A204.1 (cell line): ENCODE results near the gene C1orf56.

ENCODE experiments used
- FAIRE-seq: peaks from 2 replicates; lab custom pipeline; 2012; peaks lifted over from hg19 to GRCh38; lab: Jason Lieb, UNC

C1orf56 gene

DNA sequence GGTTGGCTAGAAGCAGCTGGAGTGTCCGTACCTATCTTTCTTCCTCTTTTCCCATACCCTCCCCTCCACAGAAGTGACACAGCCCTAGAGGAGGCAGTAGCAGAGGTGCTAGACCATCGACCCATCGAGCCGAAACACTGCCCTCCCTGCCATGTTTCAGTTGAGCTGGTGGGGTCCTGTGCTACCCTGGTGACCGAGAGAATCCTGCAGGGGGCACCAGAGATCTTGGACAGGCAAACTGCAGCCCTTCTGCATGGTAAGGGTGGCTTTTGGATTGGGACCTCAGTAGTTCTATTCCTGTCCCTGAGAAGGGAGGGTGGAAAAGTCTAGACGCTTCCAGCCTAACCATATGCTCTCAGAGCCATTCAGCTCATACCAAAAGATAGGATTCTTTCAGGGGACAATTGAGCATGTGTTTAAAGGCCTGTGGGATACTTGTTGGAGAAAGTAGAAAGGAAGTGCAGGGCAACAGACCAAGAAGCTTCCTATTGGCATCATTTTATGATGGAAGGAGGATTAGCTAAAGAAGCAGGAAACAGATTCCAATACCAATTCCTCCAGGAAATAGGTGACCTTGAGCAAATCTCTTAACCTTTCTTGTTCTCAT, 22.9 kb upstream of the C1orf56 start:
- no peak for FAIRE-seq

DNA sequence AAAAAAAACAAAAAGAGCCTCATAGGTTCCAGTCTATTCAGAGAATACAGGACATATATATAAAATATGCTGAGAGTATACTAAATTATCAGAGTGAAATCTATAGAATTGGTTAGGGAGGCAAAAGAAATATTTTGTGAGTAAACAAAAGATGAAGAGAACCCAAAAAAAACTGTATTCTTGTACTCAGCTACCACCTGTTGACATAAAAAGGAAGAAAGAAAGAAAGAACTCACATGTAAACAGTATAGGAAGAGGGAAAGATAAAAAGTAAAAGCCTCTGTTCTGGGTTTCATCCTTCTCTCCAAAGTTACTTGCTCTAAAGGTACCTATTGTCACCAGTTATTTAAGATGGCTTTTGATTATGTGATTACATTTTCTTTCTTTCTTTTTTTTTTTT, 21.1 kb upstream of the C1orf56 start:
- FAIRE-seq: no peak

GRCh38 chr1:151032164-151032563, 15.4 kb upstream of the C1orf56 start:
- no peak for FAIRE-seq

- FAIRE-seq: no peak
Measured at GRCh38 chr1:151035167-151035566, 12.4 kb upstream of the C1orf56 start.

DNA sequence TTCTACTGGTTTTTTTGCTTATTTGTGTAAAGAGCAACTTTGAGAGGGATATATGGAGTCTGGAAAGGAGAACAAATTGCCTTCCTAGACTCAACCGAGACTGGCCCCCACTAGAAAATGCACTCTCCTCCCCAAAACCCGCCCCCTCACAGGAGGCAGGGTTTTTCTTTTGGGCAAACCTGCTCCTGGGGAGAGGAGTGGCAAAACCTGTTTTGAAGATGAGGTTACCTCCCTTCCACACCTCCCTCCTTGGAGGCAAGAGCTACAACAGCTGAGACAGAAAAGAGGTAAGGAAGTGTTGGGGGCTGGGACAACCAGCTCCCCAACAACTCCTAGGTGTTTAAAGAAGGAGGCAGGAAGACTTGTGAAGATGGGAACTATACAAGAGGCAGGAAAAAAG, 11.2 kb upstream of the C1orf56 start, which contains the start of gene BNIPL:
TSS of gene BNIPL (plus strand) at position 231 of the 400 bp plus-strand sequence. CDS start at position 371, 140 bp downstream.
- FAIRE-seq: no peak

DNA sequence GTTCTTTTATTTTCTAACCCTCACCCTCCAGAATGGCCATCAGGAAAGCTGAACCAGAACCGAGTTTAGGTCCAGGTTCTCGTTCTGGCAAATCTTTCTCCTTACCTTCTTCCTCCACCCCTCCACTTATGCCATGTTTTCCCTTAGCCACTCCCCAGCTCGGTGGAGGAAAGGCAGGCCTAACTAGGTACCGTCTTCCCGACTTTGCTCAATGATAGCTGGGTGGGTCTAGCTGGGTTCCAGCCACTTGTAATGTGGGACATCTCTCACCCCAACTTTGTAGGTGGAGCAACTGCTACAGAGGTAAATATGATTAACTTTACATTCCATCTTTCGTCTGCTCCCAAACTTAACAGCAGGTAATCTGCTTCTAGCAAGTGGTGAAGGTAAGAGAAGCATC, 10.5 kb upstream of the C1orf56 start:
- FAIRE-seq: no peak

DNA sequence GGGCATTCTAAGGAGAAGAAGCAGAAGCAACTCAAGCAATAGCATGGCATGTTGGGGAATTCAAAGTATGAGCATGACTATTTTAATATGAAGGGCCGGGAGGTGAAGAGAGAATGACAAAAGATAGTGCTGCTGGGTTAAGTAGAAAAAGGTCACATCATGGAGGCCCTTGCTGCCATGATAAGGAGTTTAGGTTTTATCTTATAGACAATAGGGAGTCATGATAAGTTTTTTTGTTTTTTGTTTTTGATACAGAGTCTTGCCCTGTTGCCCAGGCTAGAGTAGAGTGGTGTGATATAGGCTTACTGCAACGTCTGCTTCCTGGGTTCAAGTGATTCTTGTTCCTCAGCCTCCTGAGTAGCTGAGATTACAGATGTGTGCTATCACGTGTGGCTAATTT, 8.0 kb upstream of the C1orf56 start:
- no peak for FAIRE-seq

GRCh38 chr1:151043163-151043562, 4.4 kb upstream of the C1orf56 start:
- FAIRE-seq: no peak

- no peak for FAIRE-seq
Measured at GRCh38 chr1:151047925-151048644, 534 bp downstream of the C1orf56 start.

DNA sequence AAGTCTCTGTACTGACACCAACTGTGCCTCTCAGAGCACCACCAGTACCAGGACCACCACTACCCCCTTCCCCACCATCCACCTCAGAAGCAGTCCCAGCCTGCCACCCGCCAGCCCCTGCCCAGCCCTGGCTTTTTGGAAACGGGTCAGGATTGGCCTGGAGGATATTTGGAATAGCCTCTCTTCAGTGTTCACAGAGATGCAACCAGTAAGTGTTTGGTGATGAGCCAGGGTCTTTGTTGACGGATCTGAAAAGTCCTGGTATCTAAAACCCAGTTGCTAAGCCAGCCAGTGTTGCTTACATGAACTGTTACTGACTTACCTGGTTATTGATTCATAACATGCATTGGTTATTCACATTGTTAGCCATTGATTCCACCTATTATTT, 1.1 kb downstream of the C1orf56 start:
- no peak for FAIRE-seq

DNA sequence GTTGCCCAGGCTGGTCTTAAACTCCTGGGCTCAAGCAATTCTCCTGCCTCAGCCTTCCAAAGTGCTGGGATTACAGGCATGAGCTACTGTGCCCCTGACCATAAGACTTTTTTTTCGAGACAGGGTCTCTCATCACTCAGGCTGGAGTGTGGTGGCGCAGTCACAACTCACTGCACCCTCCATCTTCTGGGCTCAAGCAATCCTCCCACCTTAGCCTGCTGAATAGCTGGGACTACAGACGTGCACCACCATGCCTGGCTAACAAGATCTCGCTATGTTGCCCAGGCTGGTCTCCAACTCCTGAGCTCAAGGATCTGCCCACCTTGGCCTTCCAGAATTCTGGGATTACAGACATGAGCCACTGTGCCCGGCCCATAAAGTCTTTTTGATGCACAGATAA, 1.9 kb downstream of the C1orf56 start:
- no peak for FAIRE-seq

DNA sequence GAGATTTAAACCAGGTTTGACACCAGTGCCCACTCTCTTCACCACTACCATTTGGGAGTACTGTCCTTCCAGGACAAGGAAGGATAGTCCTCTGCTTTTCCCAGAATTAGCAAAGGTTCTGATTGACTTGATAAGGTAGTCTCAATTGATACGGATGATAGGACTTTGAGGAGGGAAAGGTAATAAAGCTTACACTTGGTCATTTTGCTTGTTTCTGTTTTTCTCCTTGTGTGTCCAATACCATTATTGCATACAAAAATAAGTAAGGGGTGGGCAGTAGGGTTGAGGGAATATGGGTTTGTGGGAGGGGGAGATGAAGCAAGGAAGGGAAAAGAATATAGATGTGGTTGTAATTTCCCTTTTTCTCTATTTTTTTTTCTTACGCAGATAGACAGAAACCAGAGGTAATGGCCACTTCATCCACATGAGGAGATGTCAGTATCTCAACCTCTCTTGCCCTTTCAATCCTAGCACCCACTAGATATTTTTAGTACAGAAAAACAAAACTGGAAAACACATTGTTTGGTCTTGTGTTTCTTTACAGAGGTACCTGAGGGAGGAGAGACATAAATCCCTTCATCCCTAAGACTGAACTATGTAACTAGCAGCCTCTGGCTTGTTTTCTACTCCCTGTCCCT, 2.6 kb downstream of the C1orf56 start:
- FAIRE-seq: no peak

GRCh38 chr1:151051356-151052009, 3.9 kb downstream of the C1orf56 start:
- FAIRE-seq: no peak

DNA sequence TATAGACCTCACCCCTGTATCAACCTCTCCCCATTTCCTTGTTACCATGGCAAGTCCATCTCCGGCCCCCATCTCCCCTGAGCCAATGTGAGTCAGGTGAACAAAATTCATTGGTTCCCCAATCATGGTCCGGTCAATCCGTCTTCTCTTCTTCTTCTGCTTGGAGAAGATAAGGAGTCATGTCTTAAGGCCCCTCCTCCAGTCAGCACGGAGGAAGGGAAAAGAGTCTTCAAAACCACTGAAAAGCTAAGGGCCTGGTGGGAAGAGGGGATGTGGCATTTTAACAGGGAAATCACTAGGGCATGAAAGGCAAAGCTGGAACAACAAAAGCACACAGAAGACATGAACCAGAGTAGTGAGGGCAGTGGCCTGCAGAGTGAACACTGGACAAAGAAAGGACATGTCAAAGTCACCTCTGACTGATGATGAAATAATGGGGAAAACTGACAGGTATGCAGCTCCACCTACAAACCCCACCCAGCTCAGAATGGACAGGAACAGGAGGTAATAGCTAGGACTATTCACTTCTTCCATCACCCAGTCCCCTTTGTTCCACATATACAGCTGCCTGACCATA, 7.5 kb downstream of the C1orf56 start:
- FAIRE-seq: no peak

GRCh38 chr1:151055581-151055980, 8.0 kb downstream of the C1orf56 start:
- no peak for FAIRE-seq

DNA sequence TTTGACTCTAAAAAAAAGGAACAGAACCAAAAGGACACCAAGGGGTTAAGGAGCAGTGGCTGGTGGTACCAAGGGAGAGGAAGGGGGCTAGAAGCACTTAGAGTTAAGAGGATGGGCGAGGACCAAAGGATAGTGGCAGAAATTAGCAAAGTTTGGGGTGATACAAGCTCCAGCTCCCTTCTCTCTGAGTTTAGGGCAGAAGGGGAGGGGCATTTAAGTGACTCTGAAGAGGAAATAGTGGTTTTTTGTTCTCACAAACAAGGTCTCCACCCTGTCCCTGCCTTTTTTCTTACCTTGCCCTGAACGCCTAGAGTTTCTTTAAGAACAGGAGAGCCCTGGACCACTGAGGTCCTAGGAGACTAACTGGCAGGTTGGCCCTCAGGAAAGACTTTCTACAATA, 8.6 kb downstream of the C1orf56 start:
- FAIRE-seq: no peak

- no peak for FAIRE-seq
Measured at GRCh38 chr1:151058692-151059091, 11.1 kb downstream of the C1orf56 start.

GRCh38 chr1:151059109-151060006, 11.8 kb downstream of the C1orf56 start, which contains the start of gene CDC42SE1:
Gene CDC42SE1 (minus strand): TSS chr1:151059622. CDS start chr1:151055730, 3,892 bp downstream.
- FAIRE-seq: no peak

- no peak for FAIRE-seq
Measured at GRCh38 chr1:151060007-151060656, 12.6 kb downstream of the C1orf56 start, which contains the start of gene MLLT11. Gene MLLT11 (plus strand): TSS chr1:151060397. CDS start chr1:151067225, 6,828 bp downstream.

DNA sequence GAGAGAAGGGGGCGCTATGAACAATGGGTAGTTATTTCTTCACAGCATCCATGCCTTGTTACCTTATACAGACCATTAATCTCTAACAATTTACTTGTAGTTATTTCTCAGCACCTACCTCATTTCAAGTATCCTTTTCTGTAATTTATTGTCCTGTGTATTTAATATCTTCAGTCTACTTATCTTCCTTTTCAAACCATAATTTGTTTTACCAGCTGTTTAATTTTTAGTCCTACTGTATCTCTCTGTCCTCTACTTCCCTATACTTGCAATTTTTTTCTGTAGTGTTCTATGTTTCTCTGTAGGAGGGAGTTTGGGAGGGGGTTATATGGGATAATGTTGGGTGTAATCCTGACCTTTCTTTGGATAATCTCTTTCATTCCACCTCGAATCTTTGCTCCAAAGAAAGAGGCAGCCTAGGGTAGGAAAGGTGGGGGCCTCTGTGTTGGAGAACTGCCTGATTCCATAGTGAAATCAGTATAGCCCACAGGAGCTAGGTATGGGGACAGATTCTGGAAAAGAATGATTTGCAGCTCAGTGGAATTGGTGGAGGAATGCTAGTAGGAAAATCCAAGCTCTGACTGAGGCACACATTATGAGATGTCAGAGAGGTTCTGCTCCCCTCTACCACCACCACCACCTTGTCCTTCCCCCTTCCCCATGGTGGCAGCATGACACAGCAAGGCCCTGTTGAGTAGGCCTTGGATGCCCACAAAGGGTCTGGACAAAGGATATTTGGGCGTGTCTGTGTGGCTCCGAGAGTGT, 13.3 kb downstream of the C1orf56 start:
- no peak for FAIRE-seq
